Loucy (cell line): Measurements from ENCODE around the gene ZBED4.

Experiments
- H2AFZ ChIP-seq: fragments of 200-600 bp; sonication (generic); 2 replicates; pipeline ENCODE4 v1.6.0; 2016; ENCODE audit warnings: antibody characterized with exemption, mild to moderate bottlenecking, low read length, moderate library complexity
- H3F3A ChIP-seq: fragments of 200-600 bp; 2 replicates; pipeline ENCODE4 v1.6.0; 2016; ENCODE audit warnings: antibody characterized with exemption, low read depth, mild to moderate bottlenecking
- H3K27me3 ChIP-seq: fragments of 200-600 bp; sonication (generic); 2 replicates; pipeline ENCODE4 v1.6.1; 2014; ENCODE audit warnings: low read length, mild to moderate bottlenecking; ENCODE audit not compliant: insufficient read depth, poor library complexity, severe bottlenecking
- H3K36me3 ChIP-seq: fragments of 200-600 bp; sonication (generic); 2 replicates; pipeline ENCODE4 v1.6.1; 2016; ENCODE audit warnings: low read length; ENCODE audit not compliant: insufficient read depth
- H3K4me1 ChIP-seq: fragments of 200-600 bp; sonication (generic); 2 replicates; pipeline ENCODE4 v1.5.1; 2014; ENCODE audit warnings: low read length, mild to moderate bottlenecking; ENCODE audit not compliant: insufficient read depth, poor library complexity, severe bottlenecking
- H3K4me2 ChIP-seq: fragments of 200-600 bp; sonication (generic); 2 replicates; pipeline ENCODE4 v1.6.0; 2014; ENCODE audit warnings: antibody characterized with exemption, low read length, low read depth, mild to moderate bottlenecking; ENCODE audit not compliant: poor library complexity, severe bottlenecking
- H3K4me3 ChIP-seq: fragments of 200-600 bp; sonication (generic); 2 replicates; pipeline ENCODE4 v1.5.1; 2014; ENCODE audit warnings: low read length, mild to moderate bottlenecking, mixed read lengths; ENCODE audit not compliant: poor library complexity, severe bottlenecking
- H3K79me2 ChIP-seq: fragments of 200-600 bp; sonication (generic); 2 replicates; pipeline ENCODE4 v1.6.1; 2014; ENCODE audit warnings: low read length; ENCODE audit not compliant: insufficient read depth
- H3K9ac ChIP-seq: fragments of 200-600 bp; sonication (generic); 2 replicates; pipeline ENCODE4 v1.6.0; 2014; ENCODE audit warnings: mild to moderate bottlenecking, low read depth, low read length, moderate library complexity; ENCODE audit not compliant: poor library complexity, severe bottlenecking
- H3K9me2 ChIP-seq: fragments of 200-600 bp; sonication (generic); replicated peaks from 2 replicates; pipeline ENCODE4 v1.6.1; 2016; ENCODE audit warnings: low read depth, low read length, mixed read lengths
- H3K9me3 ChIP-seq: fragments of 200-600 bp; sonication (generic); 2 replicates; pipeline ENCODE4 v1.6.1; 2014; ENCODE audit warnings: mild to moderate bottlenecking, antibody characterized with exemption, low read length, low read depth; ENCODE audit not compliant: insufficient read depth
- H4K20me1 ChIP-seq: fragments of 200-600 bp; sonication (generic); 2 replicates; pipeline ENCODE4 v1.6.0; 2014; ENCODE audit warnings: antibody characterized with exemption, low read length, mild to moderate bottlenecking; ENCODE audit not compliant: insufficient read depth, poor library complexity, severe bottlenecking
- CTCF ChIP-seq: fragments of 200-600 bp; sonication (generic); conservative IDR thresholded peaks from 2 replicates; pipeline ENCODE4 v1.5.1; 2014; ENCODE audit warnings: mild to moderate bottlenecking, antibody characterized with exemption, low read length
- EZH2phosphoT487 ChIP-seq: fragments of 200-600 bp; IDR thresholded peaks from 2 replicates; pipeline ENCODE4 v1.6.1; 2018; ENCODE audit warnings: antibody characterized with exemption, mild to moderate bottlenecking, moderate library complexity, borderline replicate concordance

Gene ZBED4

DNA sequence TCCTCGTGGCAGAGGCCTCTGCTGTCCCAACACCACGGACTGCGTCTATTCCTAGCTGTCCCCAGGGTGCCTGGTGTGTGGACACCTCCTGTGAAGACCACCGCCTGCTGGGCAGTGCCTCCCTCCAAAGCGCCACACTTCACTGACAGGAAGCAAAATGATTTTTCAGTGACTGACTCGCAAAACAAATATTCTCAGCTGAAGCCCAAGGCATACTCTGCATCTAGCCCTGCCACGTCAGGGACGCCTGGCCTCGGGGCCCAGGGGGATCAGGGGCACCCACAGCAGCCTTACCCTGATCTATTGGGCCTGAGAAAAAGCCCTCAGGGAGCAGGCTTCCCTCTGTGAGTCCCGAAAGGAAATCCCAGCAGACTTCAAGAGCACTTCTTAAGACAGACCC is 28.2 kb upstream of the ZBED4 start:
- no peaks in the 10 kb centered on the region for H3K9me3 ChIP-seq
- H3K9me2 ChIP-seq: no peaks in the 10 kb centered on the region
- TF ChIP-seq EZH2phosphoT487 (no peak), CTCF (no peak)
- peak overlapping the region; percentile 82 for H3K4me3 ChIP-seq
- H2AFZ ChIP-seq: no peak overlapping the region
- H3K4me2 ChIP-seq: peak overlapping the region; percentile 97
- H3K4me1 ChIP-seq: peaks cover 64% of the 10 kb centered on the region
- peaks cover 36% of the 10 kb centered on the region; the same call in 1 of the 2 replicates for H3K36me3 ChIP-seq
- H3K27me3 ChIP-seq: no peaks in the 10 kb centered on the region
- peaks cover 64% of the 10 kb centered on the region for H4K20me1 ChIP-seq
- H3K79me2 ChIP-seq: peaks cover 82% of the 10 kb centered on the region
- H3F3A ChIP-seq: no peaks in the 10 kb centered on the region
- H3K9ac ChIP-seq: peak overlapping the region; percentile 92

DNA sequence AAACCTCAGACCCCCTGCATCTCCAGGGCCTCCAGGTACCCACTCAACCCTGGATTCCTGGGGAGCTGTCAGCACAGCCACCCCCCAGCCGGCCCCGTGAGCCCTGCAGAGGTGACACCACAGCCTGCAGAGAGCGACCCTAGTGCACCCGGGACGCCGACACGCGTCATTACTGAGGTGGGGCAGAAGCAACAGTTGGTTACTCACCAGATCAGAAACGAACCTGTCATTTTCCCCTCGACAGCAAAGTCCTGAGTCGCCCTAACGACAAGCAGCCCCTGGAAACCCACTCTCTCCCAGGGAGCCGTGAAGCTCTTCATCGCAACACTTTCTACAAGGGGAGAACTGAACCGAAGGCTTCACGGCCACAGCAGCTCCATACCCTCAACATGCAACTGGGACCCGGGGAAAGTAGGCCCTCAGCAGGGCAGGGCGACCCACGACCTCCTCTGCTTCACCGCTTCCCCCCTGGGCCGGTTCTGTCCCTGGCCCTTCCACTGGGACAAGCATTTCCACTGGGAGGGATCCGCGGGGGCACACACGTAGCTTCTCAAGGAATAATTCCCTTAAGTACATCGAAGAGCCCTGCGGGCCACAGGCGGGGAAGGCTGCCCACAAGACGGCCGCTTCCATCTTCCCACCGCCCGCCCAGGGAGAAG is 27.6 kb upstream of the ZBED4 start:
- H3K4me3 ChIP-seq: peak overlapping the region; percentile 82
- no peak overlapping the region for H2AFZ ChIP-seq
- no peaks in the 10 kb centered on the region for H3F3A ChIP-seq
- H3K9me3 ChIP-seq: no peaks in the 10 kb centered on the region
- peaks cover 58% of the 10 kb centered on the region for H4K20me1 ChIP-seq
- no peaks in the 10 kb centered on the region for H3K27me3 ChIP-seq
- peaks cover 29% of the 10 kb centered on the region; the same call in 1 of the 2 replicates for H3K36me3 ChIP-seq
- H3K4me2 ChIP-seq: peak overlapping the region; percentile 97
- peaks cover 58% of the 10 kb centered on the region for H3K4me1 ChIP-seq
- no peaks in the 10 kb centered on the region for H3K9me2 ChIP-seq
- peaks cover 76% of the 10 kb centered on the region for H3K79me2 ChIP-seq
- TF ChIP-seq EZH2phosphoT487: no peak
- H3K9ac ChIP-seq: peak overlapping the region; percentile 92

GRCh38 chr22:49826603-49827270 is 26.9 kb upstream of the ZBED4 start:
- Histone ChIP-seq H3K9me2 (no peaks in the 10 kb centered on the region), H3K4me2 (peak overlapping the region; percentile 97), H3K4me3 (peak overlapping the region; percentile 82), H2AFZ (no peak overlapping the region), H3K9me3 (no peaks in the 10 kb centered on the region), H3K4me1 (peaks cover 51% of the 10 kb centered on the region), H3K9ac (peak overlapping the region; percentile 92), H3K27me3 (no peaks in the 10 kb centered on the region), H3F3A (no peaks in the 10 kb centered on the region), H3K36me3 (peaks cover 23% of the 10 kb centered on the region; the same call in 1 of the 2 replicates), H3K79me2 (peaks cover 69% of the 10 kb centered on the region), H4K20me1 (peaks cover 51% of the 10 kb centered on the region)
- no peak for TF ChIP-seq CTCF
- TF ChIP-seq EZH2phosphoT487: no peak
